ENCODE measurements around the gene ERCC8.
"Not testable (repeated sequence)": the region's sequence is repeated elsewhere in the genome, so short reads cannot be mapped to it uniquely, and the experiment has no call there.

Gene ERCC8

DNA sequence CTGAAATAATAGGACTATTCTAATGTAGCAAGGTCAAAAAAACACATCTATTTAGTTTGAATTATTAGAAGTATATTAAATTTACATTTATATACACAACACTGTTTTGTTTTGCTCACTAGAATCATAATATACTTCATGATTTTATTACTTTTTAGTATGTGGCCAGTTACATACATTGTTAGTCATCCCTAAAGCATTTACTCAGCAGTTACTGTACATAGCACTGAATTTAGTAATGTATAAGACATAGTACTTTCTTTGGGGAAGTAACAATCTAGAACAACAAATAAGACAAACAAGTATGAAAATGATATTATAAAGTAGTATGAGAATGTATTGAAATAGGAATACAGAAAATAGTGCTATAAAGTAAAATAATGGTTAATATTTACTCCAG, 28.2 kb downstream of the ERCC8 start:
- DNase-seq (ENCODE audit: low spot score): no peak

DNA sequence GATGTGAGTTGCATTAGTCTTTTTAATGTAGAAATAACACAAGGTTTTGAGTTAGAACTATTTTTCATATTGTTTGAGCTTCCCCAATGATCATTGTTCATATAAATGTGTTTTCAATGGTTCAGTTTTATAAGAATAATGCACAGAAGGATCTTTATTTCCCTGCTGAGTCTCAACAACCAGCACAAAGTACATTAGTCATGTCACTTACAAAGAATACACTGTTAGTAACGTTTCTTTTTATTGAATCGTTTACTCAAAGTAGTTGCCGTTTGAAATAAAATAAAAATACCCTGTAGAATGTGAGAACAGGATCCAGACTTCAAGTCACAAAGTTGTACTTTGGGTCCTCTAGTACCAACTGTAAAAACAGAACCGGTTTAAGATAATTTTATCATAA, 41.5 kb downstream of the ERCC8 start:
- DNase-seq (ENCODE audit: low spot score): no peak

DNA sequence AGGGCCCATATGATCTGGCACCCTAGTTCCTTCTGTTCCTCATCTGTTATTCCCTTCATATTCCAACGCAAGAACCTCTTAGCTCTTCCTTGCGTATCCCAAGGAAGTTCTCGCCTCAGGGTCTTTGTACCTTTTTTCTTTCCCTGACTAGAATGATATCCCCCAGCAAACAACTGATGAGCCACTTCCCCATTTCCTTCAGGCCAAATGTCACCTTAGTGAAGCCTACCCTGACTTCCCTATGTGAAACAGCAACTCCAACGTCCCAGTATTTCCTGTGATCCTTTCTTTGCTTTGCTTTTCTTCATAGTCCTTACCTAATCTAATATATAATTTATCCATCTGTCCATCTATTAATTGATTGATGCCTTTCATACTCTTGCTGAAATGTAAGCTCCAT, 47.9 kb downstream of the ERCC8 start:
- DNase-seq (ENCODE audit: low spot score): no peak

DNA sequence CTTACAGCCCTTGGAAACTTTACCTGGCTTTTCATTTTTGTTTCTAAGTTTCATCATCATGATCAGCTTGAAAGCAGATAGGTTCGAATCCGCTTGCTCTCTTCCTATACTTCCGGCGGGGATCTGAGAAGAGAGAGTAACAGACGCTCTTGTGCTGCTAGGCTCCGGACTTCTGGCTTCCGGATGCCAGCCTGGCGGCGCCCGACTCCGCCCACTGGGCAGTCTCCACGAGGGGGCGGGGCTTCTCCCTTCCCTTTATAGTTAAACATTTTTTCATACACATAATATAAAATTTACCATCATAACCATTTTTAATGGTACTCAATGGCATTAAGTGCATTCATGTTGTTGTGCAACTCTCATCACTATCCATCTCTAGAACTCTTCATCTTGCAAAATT, 51.3 kb downstream of the ERCC8 start:
- no peak for DNase-seq (ENCODE audit: low spot score)

DNA sequence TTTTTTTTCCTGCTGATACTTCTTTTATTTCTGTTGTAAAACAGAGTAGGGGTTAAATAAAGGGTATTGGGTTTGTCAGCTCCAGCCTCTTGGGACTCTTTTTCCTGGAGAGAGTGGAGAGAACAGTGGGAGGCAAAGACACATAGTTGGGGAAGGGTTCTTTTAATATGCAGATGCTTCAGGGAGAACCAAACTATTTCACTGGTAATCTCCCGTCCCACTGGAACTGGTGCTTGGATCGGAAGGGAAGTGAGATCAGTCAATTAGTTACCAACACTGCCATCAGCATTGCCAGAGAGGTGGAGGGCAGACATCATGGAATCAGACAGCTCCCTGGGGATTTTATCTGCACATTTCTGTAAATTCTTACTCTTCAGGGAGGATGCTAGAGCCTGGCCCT, 53.2 kb downstream of the ERCC8 start:
- no peak for DNase-seq (ENCODE audit: low spot score)

DNA sequence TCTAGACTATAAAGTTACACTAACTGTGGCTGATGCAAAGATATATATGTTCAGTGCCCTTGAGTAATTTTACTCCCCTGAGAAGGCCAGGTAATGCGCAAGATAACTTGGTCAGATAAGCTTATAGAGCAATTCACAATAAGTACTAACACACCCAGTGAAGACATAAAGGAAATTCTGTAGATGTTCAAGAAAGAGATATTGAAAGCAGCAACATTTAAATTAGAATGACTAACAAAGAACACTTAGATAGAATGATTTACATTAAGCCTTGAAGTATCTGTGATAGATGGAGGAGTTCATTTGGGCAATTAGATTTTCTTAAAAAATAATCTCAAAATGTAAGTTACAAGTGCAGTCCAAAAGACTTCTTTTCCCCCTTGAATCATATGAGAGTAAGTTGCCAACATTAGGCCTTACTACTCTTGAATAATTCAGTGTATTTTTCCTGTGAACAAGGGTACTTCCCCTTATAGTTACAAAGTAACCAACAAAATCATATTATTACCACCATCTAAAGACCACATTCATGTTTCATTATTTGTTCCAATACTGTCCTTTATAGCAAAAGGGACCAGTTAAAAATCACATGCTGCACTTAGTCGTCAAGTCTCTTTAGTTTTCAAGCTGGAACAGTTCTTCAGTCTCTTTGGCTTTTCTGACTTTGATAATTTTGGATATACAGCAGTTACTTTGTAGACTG, 56.4 kb downstream of the ERCC8 start:
- DNase-seq (ENCODE audit: low spot score): no peak

DNA sequence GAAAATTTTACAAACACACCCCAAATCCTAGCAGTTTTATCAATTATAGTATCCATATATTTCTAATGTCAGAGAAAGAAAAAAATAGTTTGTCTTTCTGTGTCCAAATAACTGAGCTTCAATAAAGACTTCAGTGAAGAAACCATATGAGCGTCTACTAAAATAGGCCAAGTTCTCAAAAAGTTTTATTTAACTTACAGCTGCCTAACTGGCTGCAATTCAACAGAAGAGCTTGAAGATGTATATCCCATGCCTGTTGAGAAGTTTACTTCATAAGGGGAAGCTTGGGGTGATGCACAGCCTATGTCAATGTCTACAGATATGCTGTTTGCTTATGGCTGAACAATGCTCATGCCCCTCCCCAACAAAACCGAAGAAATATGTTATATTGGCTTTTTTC, 57.1 kb downstream of the ERCC8 start:
- no peak for DNase-seq (ENCODE audit: low spot score)

DNA sequence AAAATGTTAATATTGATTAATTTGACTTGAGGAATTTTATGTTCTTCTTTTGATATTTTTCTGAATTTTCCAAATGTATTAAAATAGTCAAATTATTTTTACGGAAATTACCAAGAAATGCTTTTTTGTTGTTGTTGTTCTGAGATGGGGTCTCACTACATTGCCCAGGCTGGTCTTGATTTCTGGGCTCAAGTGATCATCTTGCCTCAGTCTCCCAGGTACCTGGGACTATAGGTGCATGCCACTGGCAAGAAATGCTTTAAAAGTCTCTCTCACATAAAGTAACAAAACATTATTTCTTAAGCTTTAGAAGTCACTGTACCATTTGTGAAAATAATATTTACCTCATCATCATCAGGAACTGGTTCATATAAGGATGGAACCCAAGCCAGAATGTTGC, 57.8 kb downstream of the ERCC8 start:
- DNase-seq (ENCODE audit: low spot score): no peak

DNA sequence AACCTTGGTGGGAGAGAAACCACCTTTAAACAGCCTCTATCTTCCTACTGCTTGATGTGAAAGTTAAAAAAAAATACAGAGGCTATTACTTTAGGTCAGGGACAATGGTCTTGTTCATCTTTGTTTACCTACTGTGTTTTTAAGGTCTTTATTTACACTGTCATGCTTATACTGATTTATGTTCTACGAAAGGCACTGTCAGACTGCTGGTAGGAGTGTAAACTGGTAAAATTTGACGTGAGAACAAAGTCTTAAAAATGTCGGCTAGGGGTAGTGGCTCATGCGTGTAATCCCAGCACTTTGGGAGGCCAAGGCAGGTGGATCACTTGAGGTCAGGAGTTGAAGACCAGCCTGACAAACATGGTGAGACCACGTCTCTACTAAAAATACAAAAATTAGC, 58.7 kb downstream of the ERCC8 start:
- no peak for DNase-seq (ENCODE audit: low spot score)

DNA sequence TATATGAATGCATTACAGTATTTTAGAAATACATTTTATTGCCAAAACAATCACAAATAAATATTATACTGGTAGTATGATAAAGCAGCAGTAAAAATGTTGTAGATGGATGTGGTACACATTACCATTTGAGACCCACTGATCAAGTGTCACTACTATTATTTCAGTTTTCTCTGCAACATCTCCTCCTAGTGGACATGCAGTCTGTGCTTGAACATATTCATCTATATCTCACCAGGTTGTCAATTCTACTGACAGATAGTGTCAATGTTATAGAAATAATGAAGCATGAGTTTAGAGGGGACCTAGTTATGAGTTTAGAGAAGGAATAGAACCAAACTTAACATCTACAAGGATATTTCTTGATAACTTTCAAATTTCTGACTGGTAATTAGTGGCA, 61.6 kb downstream of the ERCC8 start:
- DNase-seq (ENCODE audit: low spot score): peak; percentile 41

DNA sequence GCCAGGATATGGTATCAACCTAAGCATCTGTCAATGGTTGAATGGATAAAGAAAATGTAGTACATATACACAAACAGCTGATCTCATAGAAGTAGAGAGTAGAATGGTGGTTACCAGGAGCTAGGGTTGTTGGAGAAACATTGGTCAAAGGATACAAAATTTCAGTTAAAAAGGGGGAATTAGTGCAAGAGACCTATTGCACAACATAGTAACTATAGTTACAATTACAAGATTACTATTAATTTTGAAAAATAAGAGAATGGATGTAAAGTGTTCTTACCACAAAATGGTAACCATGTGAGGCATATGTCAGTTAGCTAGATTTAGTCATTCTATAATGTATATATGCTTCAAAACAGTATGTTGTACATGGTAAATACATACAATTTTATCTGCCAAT, 72.0 kb downstream of the ERCC8 start:
- DNase-seq (ENCODE audit: low spot score): no peak

DNA sequence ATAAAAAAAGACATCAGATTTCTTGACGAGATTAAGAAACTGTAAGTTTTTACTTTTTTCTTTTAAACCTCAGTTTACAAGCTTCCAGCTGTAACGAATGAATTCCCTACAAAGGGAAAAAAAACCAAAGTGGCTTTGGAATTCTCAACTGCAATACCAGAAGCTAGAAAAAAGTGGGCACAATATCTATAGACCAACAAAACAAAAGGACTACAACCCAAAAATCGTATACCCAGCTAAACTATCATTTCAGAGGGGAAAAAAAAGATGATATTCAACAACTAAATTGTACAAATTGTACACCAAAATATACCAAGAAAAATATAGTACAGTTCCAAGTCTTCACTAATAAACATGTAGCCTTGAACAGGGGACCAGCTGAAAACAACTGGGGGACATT, 74.0 kb downstream of the ERCC8 start:
- no peak for DNase-seq (ENCODE audit: low spot score)

DNA sequence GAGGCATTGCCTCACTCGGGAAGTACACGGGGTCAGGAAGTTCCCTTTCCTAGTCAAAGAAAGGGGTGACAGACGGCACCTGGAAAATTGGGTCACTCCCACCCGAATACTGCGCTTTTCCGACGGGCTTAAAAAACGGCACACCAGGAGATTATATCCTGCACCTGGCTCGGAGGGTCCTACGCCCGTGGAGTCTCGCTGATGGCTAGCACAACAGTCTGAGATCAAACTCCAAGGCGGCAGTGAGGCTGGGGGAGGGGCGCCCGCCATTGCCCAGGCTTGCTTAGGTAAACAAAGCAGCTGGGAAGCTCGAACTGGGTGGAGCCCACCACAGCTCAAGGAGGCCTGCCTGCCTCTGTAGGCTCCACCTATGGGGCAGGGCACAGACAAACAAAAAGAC, 84.3 kb downstream of the ERCC8 start:
- DNase-seq (ENCODE audit: low spot score): not testable (repeated sequence)

DNA sequence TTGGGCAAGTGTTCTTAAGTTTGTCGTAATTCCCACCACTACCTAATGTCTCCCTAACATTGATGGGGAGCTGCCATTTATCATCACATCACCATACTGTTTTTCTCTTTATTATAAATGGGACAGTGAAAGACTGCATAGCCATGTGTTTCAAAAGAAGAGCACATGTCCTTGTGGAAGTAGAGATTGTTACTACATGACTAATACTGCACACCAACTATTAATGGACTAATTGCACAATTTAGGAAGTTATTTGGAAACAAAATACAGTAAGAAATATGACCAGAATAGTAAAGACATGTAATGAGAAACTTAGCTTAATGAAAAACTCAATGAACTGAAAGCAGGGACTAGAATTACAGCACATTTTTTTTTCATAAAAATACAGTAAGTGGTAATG, 88.8 kb downstream of the ERCC8 start:
- DNase-seq (ENCODE audit: low spot score): peak; percentile 34

DNA sequence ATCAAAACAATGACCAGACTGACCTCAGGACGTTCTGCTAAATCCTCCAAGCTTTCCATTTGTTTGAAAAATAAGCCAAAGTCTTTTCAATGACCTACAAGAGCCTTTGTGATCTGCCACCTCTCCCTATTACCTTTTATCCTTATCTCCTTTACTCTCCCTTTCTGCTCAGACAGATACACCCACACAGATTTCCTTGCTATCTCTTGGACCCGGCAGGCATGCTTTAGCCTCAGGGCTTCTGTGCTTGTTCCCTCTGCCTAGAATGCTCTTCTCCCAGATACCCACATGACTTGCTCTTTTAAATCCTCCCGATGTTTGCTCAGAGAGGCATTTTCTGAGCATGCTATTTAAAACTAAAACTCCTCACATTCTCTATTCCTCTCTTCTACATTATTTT, 91.9 kb downstream of the ERCC8 start:
- no peak for DNase-seq (ENCODE audit: low spot score)

DNA sequence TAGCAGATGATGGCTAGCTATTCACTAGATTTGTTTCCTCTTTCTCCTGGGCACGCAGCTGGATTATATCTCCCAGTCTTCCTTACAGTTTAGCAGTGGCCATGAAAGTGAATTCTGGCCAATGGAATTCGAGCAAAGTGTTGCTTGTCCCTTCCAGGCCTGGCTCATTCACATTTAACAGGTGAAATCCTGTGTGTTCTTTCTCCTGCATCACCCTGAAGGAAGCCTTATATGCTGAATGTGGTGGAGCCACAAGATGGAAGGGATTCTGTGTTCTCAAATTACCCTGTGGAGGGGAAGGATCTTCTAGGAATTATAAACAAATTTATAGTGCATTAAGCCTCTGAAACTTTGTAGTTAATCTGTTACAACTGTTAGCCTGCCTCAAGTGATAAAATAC, 92.6 kb downstream of the ERCC8 start:
- DNase-seq (ENCODE audit: low spot score): no peak

DNA sequence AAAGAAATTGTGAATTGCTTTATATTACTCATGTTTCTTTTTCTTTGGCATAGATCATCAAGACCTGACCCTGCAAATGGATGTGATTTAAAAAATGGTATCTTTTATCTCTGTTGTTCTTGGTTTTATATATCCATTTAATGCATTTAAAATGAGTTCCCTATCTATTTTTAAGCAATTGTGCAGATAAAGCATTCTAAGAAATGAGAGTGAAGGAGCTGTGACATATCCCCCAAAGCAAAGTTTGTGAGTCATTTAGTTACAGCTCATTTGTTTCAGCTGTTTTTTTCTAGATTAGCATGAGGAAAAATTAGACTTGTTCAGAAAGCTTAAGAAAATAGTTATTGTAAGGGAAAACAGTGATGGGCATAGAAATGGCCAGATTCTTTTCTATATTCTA, 93.2 kb downstream of the ERCC8 start:
- peak; percentile 24 for DNase-seq (ENCODE audit: low spot score)

DNA sequence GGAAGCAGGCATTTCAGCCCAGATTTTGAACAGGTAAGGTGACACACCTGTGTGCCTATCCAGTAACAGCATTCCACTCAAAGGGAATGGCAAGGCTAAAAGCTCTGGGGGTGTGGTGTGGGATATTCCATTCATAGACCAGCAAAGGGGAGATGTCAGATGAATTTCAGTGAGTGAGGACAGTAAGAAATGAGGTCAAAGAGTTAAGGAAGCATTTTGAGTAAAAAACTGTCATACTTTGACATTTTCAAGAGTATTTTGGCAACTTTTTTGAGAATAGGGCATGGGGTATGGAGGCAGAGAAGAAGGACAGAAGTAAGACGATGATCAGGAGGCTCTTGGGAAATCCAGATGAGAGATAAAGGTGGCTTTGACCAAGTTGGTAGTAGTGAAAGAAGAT, 98.6 kb downstream of the ERCC8 start:
- DNase-seq (ENCODE audit: low spot score): no peak

DNA sequence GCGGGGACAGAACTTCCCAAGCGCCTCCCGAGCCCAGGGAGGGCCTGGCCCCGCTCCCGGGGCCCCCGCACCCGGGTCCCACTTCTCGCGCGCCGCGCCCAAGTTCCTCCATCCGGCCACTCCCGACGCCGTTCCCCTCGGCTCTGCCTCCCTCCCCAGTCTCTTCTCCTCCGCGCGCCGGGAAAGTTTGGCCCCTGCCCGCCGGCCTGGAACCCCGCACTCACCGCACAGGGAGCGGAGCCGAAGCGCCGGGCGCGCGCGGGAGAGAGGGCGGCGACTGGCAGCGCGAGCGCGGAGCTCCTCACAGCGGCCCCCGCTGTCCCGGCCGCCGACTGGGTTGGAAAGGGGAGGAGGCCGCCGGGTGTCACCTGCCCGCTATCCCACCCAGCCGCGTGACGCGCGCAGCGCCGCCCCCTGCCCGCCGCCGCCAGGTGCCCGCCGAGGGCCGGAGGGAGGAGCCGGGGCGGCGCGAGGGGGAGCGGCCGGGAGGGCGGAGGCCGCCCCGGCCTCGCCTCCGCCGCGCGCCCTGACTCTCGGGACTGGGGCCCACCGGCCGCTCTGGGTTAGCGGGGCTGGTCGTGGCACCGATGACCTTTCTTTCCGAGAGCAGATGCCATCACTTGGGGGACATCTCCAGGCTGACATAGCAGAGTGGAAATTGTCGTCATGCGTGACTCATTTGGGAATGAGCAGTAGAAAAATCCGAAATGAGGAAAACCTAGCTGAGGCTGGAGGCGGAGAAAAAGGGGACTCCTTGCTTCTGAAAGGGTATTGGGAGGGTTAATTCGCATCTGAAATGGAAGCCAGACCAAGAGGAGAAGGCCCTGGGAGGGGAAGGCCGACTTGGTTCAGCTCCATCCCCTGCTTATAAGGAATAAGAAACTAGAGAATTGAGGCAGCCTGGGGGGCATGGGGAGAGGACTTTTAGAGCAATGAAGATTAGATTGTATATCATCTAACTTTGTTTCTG, 100.6 kb downstream of the ERCC8 start, which contains the start of gene ELOVL7:
TSS of gene ELOVL7 (minus strand) at position 334 of the 970 bp plus-strand sequence. CDS start 56,872 bp downstream, outside the sequence.
- DNase-seq (ENCODE audit: low spot score): peak; percentile 90

DNA sequence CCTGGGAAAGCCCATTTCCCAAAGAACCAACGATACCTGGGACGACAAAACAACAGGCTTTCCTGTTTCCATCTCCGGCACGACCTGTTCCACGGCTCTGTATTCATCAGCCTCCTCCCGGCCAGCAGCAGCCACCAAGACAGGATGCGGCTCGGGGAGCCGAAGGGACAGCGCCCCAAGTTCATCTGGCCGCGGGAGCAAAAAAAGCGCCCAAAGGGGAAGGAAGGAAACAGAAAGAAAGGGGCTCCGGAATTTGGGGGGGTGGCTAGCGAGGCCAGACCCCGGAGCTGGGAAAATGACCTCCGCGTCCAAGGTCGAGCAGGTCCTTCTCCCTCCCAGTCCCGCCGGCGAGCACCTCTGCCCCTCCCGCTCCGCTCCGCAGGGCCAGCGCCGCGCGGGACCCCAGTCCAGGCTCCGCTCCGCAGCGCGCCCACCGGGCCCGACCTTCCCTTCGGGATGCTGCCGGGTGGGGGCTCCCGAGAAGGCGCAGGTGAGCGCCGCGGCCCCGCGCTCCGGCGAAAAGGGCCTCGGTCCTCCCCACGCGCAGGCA, 101.4 kb downstream of the ERCC8 start:
- DNase-seq (ENCODE audit: low spot score): peak; percentile 42

DNA sequence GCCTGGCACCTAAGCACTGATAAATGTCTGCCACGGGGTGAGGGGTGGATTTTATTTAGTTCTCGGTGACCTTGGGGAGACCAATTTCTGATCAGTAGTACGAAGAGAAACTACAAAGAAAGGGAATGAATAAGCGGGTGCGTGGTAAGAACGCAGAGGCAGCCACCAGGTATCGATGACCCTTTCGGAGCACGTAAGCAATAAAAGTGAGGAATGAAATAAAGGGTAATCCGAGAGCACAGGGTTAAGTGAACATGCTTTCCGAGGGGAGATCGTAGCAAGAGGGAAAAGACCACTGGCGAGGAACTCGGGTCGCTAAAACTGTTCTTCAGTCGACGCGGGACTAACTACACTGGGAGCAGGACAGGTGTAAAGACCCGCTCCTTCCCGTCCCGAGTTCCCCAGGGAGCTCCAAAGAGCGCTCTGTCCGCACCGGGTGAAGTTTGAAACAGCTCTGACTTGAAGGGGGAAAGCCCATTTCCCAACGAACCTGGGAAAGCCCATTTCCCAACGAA, 101.9 kb downstream of the ERCC8 start:
- peak; percentile 38 for DNase-seq (ENCODE audit: low spot score)

DNA sequence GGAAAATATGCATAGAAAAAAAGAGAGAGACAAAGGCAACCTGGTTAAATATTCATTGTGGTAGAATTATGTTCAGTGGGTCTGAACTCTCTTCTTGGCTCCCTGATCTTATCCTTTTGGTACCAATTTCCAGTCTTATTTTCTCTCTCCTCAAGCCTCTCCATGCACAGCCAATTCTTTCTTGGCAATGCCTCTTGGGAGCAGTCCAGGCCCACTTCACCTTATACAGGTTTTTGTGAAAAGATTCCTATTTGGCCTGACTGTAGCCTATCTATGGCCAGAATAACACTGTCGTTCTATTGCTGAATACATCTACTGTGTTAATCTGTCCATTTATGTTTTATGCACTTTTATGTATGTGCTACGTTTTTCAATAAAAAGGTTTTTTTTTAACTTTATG, 103.5 kb downstream of the ERCC8 start:
- DNase-seq (ENCODE audit: low spot score): no peak

DNA sequence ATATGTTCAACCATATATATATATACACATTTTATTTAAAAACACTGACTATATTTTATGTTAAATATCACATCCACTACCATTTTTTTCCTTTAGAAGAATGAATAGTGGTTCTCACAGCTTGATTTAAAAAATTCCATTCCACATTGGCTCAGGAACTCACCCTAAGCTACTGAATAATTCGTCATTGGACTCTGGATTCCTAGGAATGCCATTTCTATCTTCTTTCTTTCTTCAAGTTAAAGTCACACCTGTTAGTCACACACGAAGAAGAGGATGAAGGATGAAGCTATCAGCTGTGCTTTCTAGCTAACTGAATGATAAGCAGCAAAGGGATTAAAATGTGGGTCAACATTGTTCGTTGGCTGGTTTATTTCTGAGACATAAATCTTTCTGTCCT, 108.7 kb downstream of the ERCC8 start:
- peak; percentile 73 for DNase-seq (ENCODE audit: low spot score)
